Epithelial cell of proximal tubule (primary cell): ENCODE data around the gene PKP2. TPM values are rescaled to one million over a fixed set of nuclear protein-coding genes. Genes with fewer than 3 reads are reported as not detected.

Source experiments
- DNase-seq: peaks from one replicate; pipeline ENCODE4 v3.0.0-alpha.2; 2011; ENCODE audit warnings: low read depth
- H3K4me3 ChIP-seq: 2 replicates; pipeline ENCODE4 v1.5.1; 2011; ENCODE audit warnings: low read depth, mild to moderate bottlenecking, low read length
- CTCF ChIP-seq: conservative IDR thresholded peaks from 2 replicates; pipeline ENCODE4 v1.5.1; 2012; ENCODE audit warnings: low read depth, mild to moderate bottlenecking, low read length
- total RNA-seq: library from RNA; depleted of rRNA; stranded (reverse); fragments of >200 nt; gene quantifications from 2 replicates; pipeline ENCODE4 v1.2.3, GENCODE V29; 2015

Gene PKP2
- total RNA-seq, 1 donor from 2014 or later: 6.5 TPM

GRCh38 chr12:32828552-32828951, 68.0 kb downstream of the PKP2 start:
- H3K4me3 ChIP-seq: no peak overlapping the region
- no peak for TF ChIP-seq CTCF
- DNase-seq: no peak

GRCh38 chr12:32828120-32828519, 68.5 kb downstream of the PKP2 start:
- no peak for TF ChIP-seq CTCF
- H3K4me3 ChIP-seq: no peak overlapping the region
- DNase-seq: no peak

- no peak overlapping the region for H3K4me3 ChIP-seq
- no peak for TF ChIP-seq CTCF
- no peak for DNase-seq
Observed at GRCh38 chr12:32826807-32827412, 69.7 kb downstream of the PKP2 start.

GRCh38 chr12:32824596-32824995, 72.0 kb downstream of the PKP2 start:
- no peak overlapping the region for H3K4me3 ChIP-seq
- no peak for TF ChIP-seq CTCF
- DNase-seq: no peak

- H3K4me3 ChIP-seq: no peak overlapping the region
- no peak for DNase-seq
- TF ChIP-seq CTCF: no peak
Observed at GRCh38 chr12:32822344-32822743, 74.2 kb downstream of the PKP2 start.

- no peak for TF ChIP-seq CTCF
- no peak overlapping the region for H3K4me3 ChIP-seq
- no peak for DNase-seq
Observed at GRCh38 chr12:32821710-32822109, 74.9 kb downstream of the PKP2 start.

GRCh38 chr12:32821293-32821692, 75.3 kb downstream of the PKP2 start:
- no peak overlapping the region for H3K4me3 ChIP-seq
- no peak for TF ChIP-seq CTCF
- DNase-seq: no peak
